GM18526 (cell line): ENCODE measurements around the gene HP1BP3.

Experiments
- POLR2A ChIP-seq: IDR thresholded peaks from 3 replicates; pipeline ENCODE4 v1.6.1; 2011; ENCODE audit not compliant: insufficient read length; ENCODE audit errors: extremely low read depth

The HP1BP3 gene

DNA sequence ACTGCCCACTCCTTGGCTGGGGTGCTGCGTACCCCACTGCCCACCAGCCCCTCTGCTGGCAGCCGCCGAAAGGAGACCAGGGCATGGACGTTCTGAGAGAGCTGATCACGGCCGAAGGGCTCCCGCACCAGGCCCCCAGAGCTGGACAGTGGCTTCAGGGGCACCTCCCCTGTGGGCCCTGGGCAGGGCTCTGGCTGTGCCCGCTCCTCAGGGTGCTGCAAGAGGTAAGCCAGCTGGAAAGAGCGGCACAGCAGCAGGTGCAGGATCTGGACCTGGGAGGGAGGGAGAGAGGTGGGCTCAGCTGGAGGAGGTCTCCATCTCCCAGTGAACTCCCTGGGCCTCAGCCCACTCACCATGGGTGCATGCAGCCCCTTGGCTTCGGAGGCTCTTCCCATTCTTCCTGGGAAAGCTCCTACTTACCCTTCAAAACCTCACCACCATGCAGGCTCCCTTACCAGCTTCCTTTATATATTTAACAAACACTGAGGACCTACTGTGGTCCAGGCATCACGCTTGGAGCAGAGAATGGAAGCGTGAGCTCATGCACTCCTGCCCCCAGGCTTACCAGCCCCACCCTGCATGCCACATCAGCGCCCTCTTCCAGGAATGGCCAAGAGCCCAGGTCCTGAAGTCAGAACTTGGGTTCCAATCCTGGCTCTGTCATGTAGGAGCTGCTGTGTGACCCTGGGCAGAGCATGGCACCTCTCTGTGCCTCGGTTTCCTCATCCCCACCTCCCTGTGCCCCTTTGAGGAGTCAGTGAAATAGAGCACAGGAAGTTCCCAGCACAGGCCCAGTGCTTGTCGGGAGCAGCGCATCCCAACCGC, 62.5 kb downstream of the HP1BP3 start:
- no peak for TF ChIP-seq POLR2A

DNA sequence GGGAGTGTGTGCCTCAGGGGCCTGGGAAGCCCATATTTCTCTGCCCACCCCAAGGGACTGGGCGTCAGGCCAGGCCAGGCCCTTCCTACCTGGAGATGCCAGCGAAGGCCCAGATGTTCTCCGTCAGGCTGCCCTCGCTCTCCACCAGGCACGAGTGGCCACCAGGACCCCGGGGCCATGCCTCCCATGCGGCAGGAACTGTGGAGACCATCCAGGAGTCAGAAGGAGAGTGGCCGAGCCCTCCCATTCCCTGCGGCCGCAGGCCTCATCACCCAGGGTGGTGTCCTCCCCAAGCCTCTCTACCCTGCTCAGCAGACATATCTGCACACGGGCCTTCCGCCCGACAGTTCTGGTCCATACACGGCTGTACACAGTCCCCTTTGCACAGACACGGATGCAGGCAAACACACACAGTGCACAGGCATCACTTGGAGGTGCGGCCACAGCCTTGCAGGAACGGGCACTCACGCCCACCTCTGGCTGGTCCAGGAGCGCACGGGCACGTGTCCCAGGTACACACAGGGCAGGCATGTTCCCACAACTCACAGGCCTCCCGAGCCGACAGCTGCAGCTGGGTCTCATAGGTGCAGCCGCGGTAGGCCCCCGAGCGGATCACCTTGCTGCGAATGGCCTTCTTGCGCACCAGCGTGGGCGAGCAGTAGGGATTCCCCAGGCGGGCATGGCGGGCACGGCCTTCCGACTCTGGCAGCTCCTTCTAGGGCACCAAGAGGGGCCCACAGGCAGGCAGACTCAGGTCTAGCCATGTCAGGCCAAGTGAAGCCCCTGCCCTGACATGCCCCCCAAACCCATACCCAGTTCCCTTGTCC, 63.4 kb downstream of the HP1BP3 start:
- no peak for TF ChIP-seq POLR2A

GRCh38 chr1:20723159-20723536, 64.0 kb downstream of the HP1BP3 start:
- TF ChIP-seq POLR2A, result no peak

- no peak for TF ChIP-seq POLR2A
Observed at GRCh38 chr1:20721117-20722061, 65.7 kb downstream of the HP1BP3 start.

DNA sequence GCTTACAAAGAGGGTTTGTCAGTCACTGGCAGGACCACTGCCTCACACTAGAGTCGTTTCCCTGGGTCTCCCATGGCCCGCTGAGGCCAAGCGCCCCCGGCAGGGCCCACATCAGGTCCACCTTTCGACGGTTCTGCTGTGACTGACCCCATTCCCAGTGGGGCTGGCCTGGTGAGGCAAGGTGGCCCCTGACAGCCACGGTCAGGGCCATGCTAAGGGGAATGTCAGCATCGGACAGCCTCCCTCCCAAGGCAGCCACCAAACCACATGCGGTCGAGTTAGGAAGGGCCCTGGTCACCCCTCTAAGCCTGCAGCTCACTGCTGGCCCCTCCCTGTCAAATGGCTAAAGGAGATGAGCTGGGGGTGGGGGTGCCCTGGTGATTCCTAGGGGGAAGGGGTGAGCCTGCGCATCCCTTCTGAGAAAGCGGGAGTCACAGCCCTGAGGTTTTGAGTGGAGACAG, 66.4 kb downstream of the HP1BP3 start:
- TF ChIP-seq POLR2A, result no peak

DNA sequence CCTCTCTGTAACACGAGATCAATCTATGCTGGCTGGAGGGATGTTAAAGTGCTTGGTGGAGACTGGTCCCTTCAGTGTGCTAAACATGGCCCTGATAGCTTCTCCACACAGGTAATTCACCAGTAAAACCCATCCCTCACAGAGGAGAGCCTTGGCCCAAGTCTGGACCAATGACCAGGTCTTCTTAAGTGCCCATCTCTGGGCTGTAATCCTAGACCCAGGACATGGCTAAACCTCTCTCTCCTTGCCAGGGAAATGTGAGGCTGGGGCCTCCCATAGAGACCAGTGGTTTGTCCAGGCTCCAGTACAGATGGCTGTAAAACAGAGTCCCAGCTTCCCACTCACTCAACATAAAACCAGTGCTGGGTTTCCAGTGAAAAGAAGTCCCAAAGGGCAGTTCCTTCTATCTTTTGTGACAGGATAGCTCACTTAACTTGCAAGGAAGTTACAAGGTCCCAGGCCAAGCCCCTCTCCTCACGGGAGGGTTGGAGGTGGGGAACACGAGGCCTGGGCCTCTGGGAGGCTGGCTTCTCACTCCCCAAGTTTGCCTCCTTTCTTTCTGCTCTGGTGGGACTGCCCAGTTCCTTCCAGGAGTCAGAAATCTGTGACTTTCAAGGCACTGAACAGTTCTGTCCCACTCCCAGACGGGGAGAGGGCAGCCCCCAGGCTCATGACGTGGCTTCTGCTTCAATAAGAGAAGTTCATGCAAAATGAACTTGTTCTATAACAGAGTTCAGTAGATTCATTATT, 67.1 kb downstream of the HP1BP3 start:
- no peak for TF ChIP-seq POLR2A

- TF ChIP-seq POLR2A, result no peak
Observed at GRCh38 chr1:20719261-20719660, 67.8 kb downstream of the HP1BP3 start.

GRCh38 chr1:20717452-20718342, 69.4 kb downstream of the HP1BP3 start, which contains the start of gene KIF17:
Gene KIF17, minus strand, starts transcription at chr1:20718007. Its CDS starts 301 bp downstream, at chr1:20717706.
- no peak for TF ChIP-seq POLR2A

DNA sequence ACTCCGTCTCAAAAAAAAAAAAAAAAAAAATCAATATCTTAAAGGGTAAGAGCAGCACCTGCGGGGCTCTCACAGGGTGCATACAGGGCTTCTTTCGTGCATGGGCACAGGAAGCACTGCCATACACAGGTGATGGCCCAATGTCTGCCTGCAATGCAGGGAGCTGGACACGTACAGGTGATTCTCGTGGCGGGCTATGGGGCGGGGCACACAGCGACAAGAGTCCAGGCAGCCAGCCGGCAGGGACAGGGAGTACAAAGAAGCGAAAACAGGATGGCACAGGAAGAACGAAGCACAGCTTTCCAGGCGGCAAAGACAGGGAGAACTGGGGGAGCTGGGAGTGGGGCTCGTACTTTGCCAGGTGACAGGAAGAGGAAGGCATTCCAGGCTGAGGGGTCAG, 70.9 kb downstream of the HP1BP3 start:
- no peak for TF ChIP-seq POLR2A

DNA sequence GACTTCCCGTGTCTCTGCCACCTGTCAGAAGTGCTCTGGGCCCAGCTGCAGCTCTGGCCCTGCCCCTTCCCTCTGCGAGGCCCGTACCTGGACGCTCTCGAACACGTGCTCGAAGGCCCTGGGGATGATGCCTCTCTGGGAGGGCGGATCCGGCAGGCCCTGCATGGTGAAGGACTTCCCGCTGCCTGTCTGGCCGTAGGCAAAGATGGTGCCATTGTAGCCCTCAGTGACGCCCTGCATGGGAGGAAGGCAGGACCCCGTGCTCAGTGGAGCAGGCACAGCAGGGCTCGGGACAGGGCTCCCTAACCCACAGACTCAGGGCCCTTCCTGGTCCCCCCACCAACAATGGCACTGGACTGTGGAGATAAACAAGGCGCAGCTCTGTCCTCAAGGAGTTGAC, 71.7 kb downstream of the HP1BP3 start:
- no peak for TF ChIP-seq POLR2A

- TF ChIP-seq POLR2A, result no peak
Observed at GRCh38 chr1:20713440-20713839, 73.7 kb downstream of the HP1BP3 start.

GRCh38 chr1:20712215-20712577, 74.9 kb downstream of the HP1BP3 start:
- no peak for TF ChIP-seq POLR2A
